Pancreas (tissue), 10 donors: ENCODE data around the gene PHF19. TPM values are rescaled to one million over a fixed set of nuclear protein-coding genes. Genes with fewer than 3 reads are reported as not detected.

ENCODE experiments used
- ATAC-seq, 4 donors: fragments of 200-7000 bp; cut with Tn5 transposase; one replicate each; pipeline versions ENCODE4 v1.8.0 to v1.9.1; 2020; ENCODE audit warnings: mild to moderate bottlenecking in 4 of 4, moderate library complexity in 4 of 4
- DNase-seq, 6 donors: peaks; one replicate each; pipeline ENCODE4 v3.0.0-alpha.2; 2020
- FAIRE-seq: peaks from 2 replicates; lab custom pipeline; 2012; peaks lifted over from hg19 to GRCh38; lab: Jason Lieb, UNC
- H3K27ac ChIP-seq, 4 donors: fragments of 200-600 bp; sonication (generic); 1 replicate in 3 of 4; 2 replicates in 1 of 4; pipeline versions ENCODE4 v1.5.0 to v1.8.0; 2020
- H3K27me3 ChIP-seq, 4 donors: fragments of 200-600 bp; one replicate each; pipeline ENCODE4 v1.8.0; 2021
- H3K36me3 ChIP-seq, 3 donors: fragments of 200-600 bp; sonication (generic) in 1 of 3; one replicate each; pipeline versions ENCODE4 v1.5.0 to v1.8.0; 2020 to 2021
- H3K4me1 ChIP-seq, 3 donors: fragments of 200-600 bp; one replicate each; pipeline ENCODE4 v1.8.0; 2021
- H3K4me3 ChIP-seq, 4 donors: fragments of 200-600 bp; sonication (generic) in 2 of 4; one replicate each; pipeline versions ENCODE4 v1.5.0 to v1.8.0; 2020 to 2021
- H3K9me3 ChIP-seq, 4 donors: fragments of 200-600 bp; one replicate each; pipeline ENCODE4 v1.8.0; 2021
- CTCF ChIP-seq, 4 donors: fragments of 200-600 bp; sonication (generic) in 3 of 4; IDR thresholded peaks; one replicate each; pipeline versions ENCODE4 v1.5.0 to v1.8.0; 2021; ENCODE audit warnings: antibody characterized with exemption in 4 of 4
- WGBS, 2 donors: extraction: QIAGEN DNeasy Blood & Tissue Kit; methylation state at CpG; one replicate each; pipeline ENCODE4 v1.1.7; 2013; 5-methylcytosine and 5-hydroxymethylcytosine counted together
- intact Hi-C, 3 donors: fragments of 100-400 bp; cut with DNase I; formaldehyde crosslinking; loops; one replicate each; pipeline versions ENCODE4 v1.11.1 to v1.14.2; 2022
- polyA plus RNA-seq, 2 donors: library from polyadenylated mRNA; stranded (reverse); fragments of 200-250 nt; gene quantifications; one replicate each; pipeline ENCODE4 v1.2.3, GENCODE V29; 2013
- total RNA-seq, 6 donors: library from RNA; stranded (reverse); fragmentation: NEBNext Ultra II Directional in 4 of 6; extraction: Animal tissue kit (Norgen Biotek cat#: 25700) in 4 of 6; gene quantifications; one replicate each; pipeline versions ENCODE4 v1.2.1 to v1.2.4, GENCODE V29; 2021 to 2023
- donor health status: healthy with polysubstance abuse.
- donor health status: DM: no; HTN: no; CAD: no; lungs with moderate emphysema.
- donor health status: DM: no; HTN: no; CAD: no.
- donor health status: control.
- donor health status: control.
- donor health status: Bipolar disorder and iron deficiency.
- donor health status: DM: yes; HTN: yes; CAD: no.
- donor health status: DM: no; HTN: no; CAD: no.
- donor health status: DM: no; HTN: no; CAD: no.
- donor health status: DM: yes; HTN: yes; CAD: no.

Gene PHF19
- total and polyA plus RNA-seq, 8 donors, result 2.2 to 7.4 (median 4.4) TPM

DNA sequence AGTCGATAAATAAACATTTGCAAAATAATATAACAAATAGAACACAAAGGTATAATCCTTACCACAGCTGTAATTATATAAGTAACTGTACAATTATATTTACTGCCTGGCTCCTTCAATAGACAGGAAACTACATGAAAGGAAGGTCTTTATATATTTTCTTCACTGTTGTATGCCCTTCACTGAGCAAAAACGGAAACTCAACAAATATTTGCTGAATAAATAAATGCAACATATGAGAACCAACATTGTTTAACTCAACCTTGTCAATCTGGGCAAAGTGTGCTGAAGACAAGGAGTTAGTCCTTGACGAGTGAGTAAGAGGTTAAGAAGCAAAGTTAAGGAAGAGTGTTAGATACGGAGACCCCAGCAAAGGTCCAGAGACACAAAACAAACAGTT is 56.9 kb downstream of the PHF19 start:
- Histone ChIP-seq H3K4me3 (no peak overlapping the region), H3K27me3 (no peaks in the 10 kb centered on the region), H3K9me3 (no peaks in the 10 kb centered on the region), H3K36me3 (peaks cover 0 to 32% (median 4%) of the 10 kb centered on the region in 3 donors), H3K4me1 (peaks cover 0 to 7% (median 0%) of the 10 kb centered on the region in 3 donors), H3K27ac (no peak overlapping the region)
- intact Hi-C loops, result no loop called here
- 42 to 51% methylated on average over 4 of the region's 4 CpGs for WGBS, 2 donors
- ATAC-seq (no peak), DNase-seq (no peak), FAIRE-seq (no peak)
- TF ChIP-seq CTCF (IDR thresholded peaks at IDR 0.05), result no peak

- no peak for FAIRE-seq
- H3K27me3 ChIP-seq, result no peaks in the 10 kb centered on the region
These were observed 58.4 kb downstream of the PHF19 start for GRCh38 chr9:120818595-120818994.

GRCh38 chr9:120815075-120815474 is 61.9 kb downstream of the PHF19 start:
- FAIRE-seq, result no peak
- Histone ChIP-seq H3K4me1 (peaks cover 0 to 2% (median 0%) of the 10 kb centered on the region in 3 donors), H3K27me3 (no peaks in the 10 kb centered on the region), H3K36me3 (peaks cover 0 to 16% (median 0%) of the 10 kb centered on the region in 3 donors), H3K9me3 (no peaks in the 10 kb centered on the region), H3K27ac (no peak overlapping the region), H3K4me3 (no peak overlapping the region)
- ATAC-seq, result no peak
- WGBS, 2 donors, result 96 to 97% methylated on average over 4 of the region's 4 CpGs
- TF ChIP-seq CTCF (IDR thresholded peaks at IDR 0.05), result no peak
- intact Hi-C loops, result no loop called here
- no peak for DNase-seq

More at GRCh38 chr9:120818595-120818994, 58.4 kb downstream of the PHF19 start:
- Histone ChIP-seq H3K27ac (no peak overlapping the region), H3K36me3 (peaks cover 0 to 28% (median 4%) of the 10 kb centered on the region in 3 donors), H3K4me1 (peaks cover 0 to 7% (median 0%) of the 10 kb centered on the region in 3 donors), H3K4me3 (no peak overlapping the region), H3K9me3 (no peaks in the 10 kb centered on the region)
- intact Hi-C loops, result no loop called here
- no peak for TF ChIP-seq CTCF (IDR thresholded peaks at IDR 0.05)
- ATAC-seq (no peak), DNase-seq (no peak)
- WGBS, 2 donors, result 93 to 95% methylated on average over 1 of the region's 1 CpG

- no peak overlapping the region for H3K4me3 ChIP-seq
- H3K4me1 ChIP-seq, result no peaks in the 10 kb centered on the region
- intact Hi-C loops, result no loop called here
- no peak overlapping the region for H3K27ac ChIP-seq
- H3K27me3 ChIP-seq, result no peaks in the 10 kb centered on the region
- ATAC-seq, result no peak
- no peak for FAIRE-seq
- DNase-seq, result no peak
- no peaks in the 10 kb centered on the region for H3K36me3 ChIP-seq
- H3K9me3 ChIP-seq, result no peaks in the 10 kb centered on the region
- TF ChIP-seq CTCF (IDR thresholded peaks at IDR 0.05), result no peak
These were observed 68.1 kb downstream of the PHF19 start for GRCh38 chr9:120808931-120809330.

DNA sequence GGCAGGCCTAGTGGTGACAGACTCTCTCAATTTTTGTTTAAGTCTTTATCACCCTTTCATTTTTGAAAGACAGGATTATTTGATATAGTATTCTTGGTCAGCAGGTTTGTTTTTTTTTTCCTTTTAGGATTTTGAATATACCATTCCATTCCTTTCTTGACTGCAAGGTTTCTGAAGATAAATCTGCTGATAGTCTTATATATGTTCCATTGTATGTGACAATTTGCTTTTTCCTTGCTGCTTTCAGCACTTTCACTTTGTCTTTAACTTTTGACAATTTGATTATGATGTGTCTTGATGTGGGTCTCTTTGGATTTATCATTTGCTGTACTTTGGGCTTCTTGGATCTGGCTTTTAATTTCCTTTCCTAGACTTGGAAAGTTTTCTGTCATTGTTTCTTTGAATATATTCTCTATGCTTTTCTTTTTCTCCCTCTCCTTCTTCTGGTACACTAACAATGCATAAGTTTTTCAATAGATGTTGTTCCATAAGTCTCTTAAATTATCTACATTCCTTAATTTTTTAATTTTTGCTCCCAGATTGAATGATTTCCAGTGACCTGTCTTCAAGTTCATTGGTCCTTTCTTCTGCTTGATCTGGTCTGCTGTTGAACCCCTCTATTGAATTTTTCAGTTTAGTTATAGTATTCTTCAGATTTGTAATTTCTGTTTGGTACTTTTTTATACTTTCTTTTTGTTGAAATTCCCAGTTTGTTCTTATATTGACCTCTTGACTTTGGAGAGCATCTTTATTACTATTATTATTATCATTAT is 69.2 kb downstream of the PHF19 start:
- H3K9me3 ChIP-seq, result no peaks in the 10 kb centered on the region

More for the DNA sequence above, 69.2 kb downstream of the PHF19 start:
- Histone ChIP-seq H3K4me1 (no peaks in the 10 kb centered on the region), H3K4me3 (no peak overlapping the region), H3K27ac (no peak overlapping the region), H3K36me3 (no peaks in the 10 kb centered on the region), H3K27me3 (no peaks in the 10 kb centered on the region)
- no peak for DNase-seq
- no peak for TF ChIP-seq CTCF (IDR thresholded peaks at IDR 0.05)
- FAIRE-seq, result no peak
- ATAC-seq, result no peak
- intact Hi-C loops, result no loop called here
